CD8-positive, alpha-beta memory T cell (primary cell): ENCODE measurements around the gene RYR2. TPM values are rescaled to one million over a fixed set of nuclear protein-coding genes. Genes with fewer than 3 reads are reported as not detected.
A peak's percentile ranks its signal among the peaks of the same experiment; 100 is the strongest.
"Not testable (repeated sequence)": the region's sequence is repeated elsewhere in the genome, so short reads cannot be mapped to it uniquely, and the experiment has no call there.

Experiments used
- CTCF ChIA-PET: fragments of 350-600 bp; sonication (Branson Sonifier 250); formaldehyde crosslinking; loops from one replicate; lab custom pipeline; 2021; ENCODE audit warnings: antibody characterized with exemption; lab: Charles Lee
- POLR2A ChIA-PET: fragments of 350-600 bp; sonication (Branson Sonifier 250); formaldehyde crosslinking; loops from one replicate; lab custom pipeline; 2021; ENCODE audit warnings: antibody characterized with exemption; lab: Charles Lee
- DNase-seq, 5 donors: peaks; one replicate each; pipeline versions ENCODE4 v3.0.0 to v3.0.0-alpha.2; 2020 to 2022; ENCODE audit warnings: mixed read lengths in 1 of 5
- H3K27ac ChIP-seq: one replicate; pipeline ENCODE4 v1.7.0; 2013; ENCODE audit warnings: low read depth, mild to moderate bottlenecking, low read length, moderate library complexity
- H3K27me3 ChIP-seq: 2 replicates; pipeline ENCODE4 v1.7.0; 2013; ENCODE audit warnings: low read length, mild to moderate bottlenecking; ENCODE audit not compliant: insufficient read depth, poor library complexity, severe bottlenecking
- H3K36me3 ChIP-seq: 2 replicates; pipeline ENCODE4 v1.7.0; 2013; ENCODE audit warnings: mild to moderate bottlenecking, low read length, moderate library complexity; ENCODE audit not compliant: insufficient read depth
- H3K4me1 ChIP-seq: 2 replicates; pipeline ENCODE4 v1.7.0; 2013; ENCODE audit warnings: mild to moderate bottlenecking, low read length, moderate library complexity; ENCODE audit not compliant: insufficient read depth
- H3K4me3 ChIP-seq: 2 replicates; pipeline ENCODE4 v1.7.0; 2013; ENCODE audit warnings: mild to moderate bottlenecking, low read length
- H3K9me3 ChIP-seq: 2 replicates; pipeline ENCODE4 v1.7.0; 2013; ENCODE audit warnings: mild to moderate bottlenecking, low read length
- H3K27ac Mint-ChIP-seq, 8 donors: one replicate each; pipeline ENCODE4 v1.8.0; 2020 to 2021; ENCODE audit warnings: mixed read lengths in 8 of 8, mild to moderate bottlenecking in 6 of 8, inconsistent platforms in 3 of 8, moderate library complexity in 3 of 8
- H3K27me3 Mint-ChIP-seq, 2 donors: one replicate each; pipeline ENCODE4 v1.8.0; 2020 to 2021; ENCODE audit warnings: mixed read lengths in 2 of 2, mild to moderate bottlenecking in 1 of 2, moderate library complexity in 1 of 2
- H3K36me3 Mint-ChIP-seq, 3 donors: one replicate each; pipeline ENCODE4 v1.8.0; 2020 to 2021; ENCODE audit warnings: mixed read lengths in 3 of 3, inconsistent platforms in 1 of 3, mild to moderate bottlenecking in 1 of 3
- H3K4me1 Mint-ChIP-seq, 3 donors: one replicate each; pipeline ENCODE4 v1.8.0; 2020 to 2021; ENCODE audit warnings: mixed read lengths in 3 of 3, inconsistent platforms in 1 of 3, mild to moderate bottlenecking in 1 of 3
- H3K4me3 Mint-ChIP-seq, 7 donors: one replicate each; pipeline ENCODE4 v1.8.0; 2020 to 2021; ENCODE audit warnings: mixed read lengths in 7 of 7, mild to moderate bottlenecking in 6 of 7, moderate library complexity in 4 of 7, inconsistent platforms in 2 of 7
- H3K9me3 Mint-ChIP-seq, 5 donors: one replicate each; pipeline ENCODE4 v1.8.0; 2020 to 2022; ENCODE audit warnings: mixed read lengths in 5 of 5, mild to moderate bottlenecking in 3 of 5, moderate library complexity in 2 of 5, inconsistent platforms in 1 of 5
- polyA plus RNA-seq: library from polyadenylated mRNA; unstranded; fragments of 300-500 nt; fragmentation: Illumina TruSeq; gene quantifications from one replicate; pipeline ENCODE4 v1.2.3, GENCODE V29; 2021
- total RNA-seq, 2 experiments: library from RNA; stranded (reverse); gene quantifications; one replicate each; pipeline ENCODE4 v1.2.3, GENCODE V29; 2021

The RYR2 gene
- total and polyA plus RNA-seq, 3 experiments from 2014 or later, result 0.06 to 0.13 (median 0.11) TPM

- CTCF ChIA-PET, H3K27ac Mint-ChIP-seq, POLR2A ChIA-PET: not testable (repeated sequence)
These were observed 801.5 kb downstream of the RYR2 start for GRCh38 chr1:237843516-237843915.

GRCh38 chr1:237851210-237851845, 809.3 kb downstream of the RYR2 start:
- Mint-ChIP-seq H3K4me1 (no peaks in the 10 kb centered on the region), H3K9me3 (peaks cover 0 to 3% (median 2%) of the 10 kb centered on the region in 5 donors), H3K4me3 (no peak overlapping the region), H3K27ac (no peak overlapping the region), H3K27me3 (no peaks in the 10 kb centered on the region), H3K36me3 (no peaks in the 10 kb centered on the region)
- Histone ChIP-seq H3K36me3 (no peaks in the 10 kb centered on the region), H3K4me1 (no peaks in the 10 kb centered on the region), H3K4me3 (no peak overlapping the region), H3K27me3 (no peaks in the 10 kb centered on the region), H3K27ac (no peak overlapping the region), H3K9me3 (no peaks in the 10 kb centered on the region)
- ChIA-PET POLR2A (no interaction called here), CTCF (no interaction called here)
- DNase-seq, result no peak

More at GRCh38 chr1:237843516-237843915, 801.5 kb downstream of the RYR2 start:
- H3K9me3 ChIP-seq, DNase-seq, H3K4me3 ChIP-seq, H3K4me3 Mint-ChIP-seq, H3K27me3 ChIP-seq, H3K4me1 Mint-ChIP-seq, H3K27ac ChIP-seq, H3K36me3 Mint-ChIP-seq, H3K36me3 ChIP-seq, H3K27me3 Mint-ChIP-seq, H3K4me1 ChIP-seq: not testable (repeated sequence)
- H3K9me3 Mint-ChIP-seq, result peaks cover 0 to 11% (median 4%) of the 10 kb centered on the region in 5 donors

- peaks cover 0 to 3% (median 2%) of the 10 kb centered on the region in 5 donors for H3K9me3 Mint-ChIP-seq
- Histone ChIP-seq H3K27me3 (no peaks in the 10 kb centered on the region), H3K4me1 (no peaks in the 10 kb centered on the region), H3K36me3 (no peaks in the 10 kb centered on the region), H3K4me3 (no peak overlapping the region), H3K27ac (no peak overlapping the region), H3K9me3 (no peaks in the 10 kb centered on the region)
- H3K27me3 Mint-ChIP-seq, result no peaks in the 10 kb centered on the region
- no peaks in the 10 kb centered on the region for H3K4me1 Mint-ChIP-seq
- H3K27ac Mint-ChIP-seq, result no peak overlapping the region
- DNase-seq, result no peak
- H3K36me3 Mint-ChIP-seq, result no peaks in the 10 kb centered on the region
- CTCF ChIA-PET, result no interaction called here
- no peak overlapping the region for H3K4me3 Mint-ChIP-seq
- POLR2A ChIA-PET, result no interaction called here
These were observed 810.4 kb downstream of the RYR2 start for GRCh38 chr1:237852342-237852741.

- H3K27me3 ChIP-seq, result no peaks in the 10 kb centered on the region
- Mint-ChIP-seq H3K4me3 (no peak overlapping the region), H3K27ac (no peak overlapping the region), H3K27me3 (no peaks in the 10 kb centered on the region), H3K9me3 (peaks cover 0 to 2% (median 0%) of the 10 kb centered on the region in 5 donors), H3K4me1 (no peaks in the 10 kb centered on the region), H3K36me3 (no peaks in the 10 kb centered on the region)
- H3K4me1 ChIP-seq, result no peaks in the 10 kb centered on the region
- H3K27ac ChIP-seq, result no peak overlapping the region
- CTCF ChIA-PET, result no interaction called here
- H3K36me3 ChIP-seq, result no peaks in the 10 kb centered on the region
- no peaks in the 10 kb centered on the region for H3K9me3 ChIP-seq
- POLR2A ChIA-PET, result no interaction called here
- no peak for DNase-seq
- no peak overlapping the region for H3K4me3 ChIP-seq
These were observed 815.5 kb downstream of the RYR2 start for GRCh38 chr1:237857455-237857854.

- no peaks in the 10 kb centered on the region for H3K27me3 Mint-ChIP-seq
- Histone ChIP-seq H3K4me1 (no peaks in the 10 kb centered on the region), H3K4me3 (no peak overlapping the region), H3K27me3 (no peaks in the 10 kb centered on the region), H3K9me3 (no peaks in the 10 kb centered on the region), H3K36me3 (no peaks in the 10 kb centered on the region), H3K27ac (no peak overlapping the region)
- no peak for DNase-seq
- peak overlapping the region in 1 of 8 donors; percentile 74 for H3K27ac Mint-ChIP-seq
- peaks cover 0 to 4% (median 0%) of the 10 kb centered on the region in 5 donors for H3K9me3 Mint-ChIP-seq
- ChIA-PET CTCF (no interaction called here), POLR2A (no interaction called here)
- H3K4me3 Mint-ChIP-seq, result no peak overlapping the region
- peaks cover 0 to 2% (median 0%) of the 10 kb centered on the region in 3 donors for H3K4me1 Mint-ChIP-seq
- no peaks in the 10 kb centered on the region for H3K36me3 Mint-ChIP-seq
These were observed 817.0 kb downstream of the RYR2 start for GRCh38 chr1:237858992-237859391.

GRCh38 chr1:237861944-237862343, 820.0 kb downstream of the RYR2 start:
- no peaks in the 10 kb centered on the region for H3K4me1 ChIP-seq
- no peak for DNase-seq
- no peak overlapping the region for H3K27ac ChIP-seq
- no peak overlapping the region for H3K4me3 ChIP-seq
- POLR2A ChIA-PET, result no interaction called here
- no peaks in the 10 kb centered on the region for H3K36me3 ChIP-seq
- no peaks in the 10 kb centered on the region for H3K27me3 Mint-ChIP-seq
- H3K27me3 ChIP-seq, result no peaks in the 10 kb centered on the region
- H3K4me1 Mint-ChIP-seq, result peaks cover 0 to 4% (median 4%) of the 10 kb centered on the region in 3 donors
- H3K9me3 Mint-ChIP-seq, result peaks cover 0 to 4% (median 0%) of the 10 kb centered on the region in 5 donors
- H3K9me3 ChIP-seq, result no peaks in the 10 kb centered on the region
- CTCF ChIA-PET, result no interaction called here
- no peak overlapping the region for H3K4me3 Mint-ChIP-seq
- no peak overlapping the region for H3K27ac Mint-ChIP-seq
- no peaks in the 10 kb centered on the region for H3K36me3 Mint-ChIP-seq

GRCh38 chr1:237863234-237863633, 821.2 kb downstream of the RYR2 start:
- ChIA-PET CTCF (no interaction called here), POLR2A (no interaction called here)
- H3K27ac ChIP-seq, result no peak overlapping the region
- H3K4me1 ChIP-seq, result no peaks in the 10 kb centered on the region
- no peaks in the 10 kb centered on the region for H3K27me3 Mint-ChIP-seq
- no peak overlapping the region for H3K27ac Mint-ChIP-seq
- H3K4me3 ChIP-seq, result no peak overlapping the region
- H3K27me3 ChIP-seq, result no peaks in the 10 kb centered on the region
- H3K36me3 Mint-ChIP-seq, result no peaks in the 10 kb centered on the region
- H3K9me3 ChIP-seq, result no peaks in the 10 kb centered on the region
- DNase-seq, result no peak
- H3K36me3 ChIP-seq, result no peaks in the 10 kb centered on the region
- H3K4me3 Mint-ChIP-seq, result no peak overlapping the region
- peaks cover 0 to 4% (median 4%) of the 10 kb centered on the region in 3 donors for H3K4me1 Mint-ChIP-seq
- H3K9me3 Mint-ChIP-seq, result peaks cover 0 to 2% (median 0%) of the 10 kb centered on the region in 5 donors

GRCh38 chr1:237864338-237865244, 822.6 kb downstream of the RYR2 start:
- CTCF ChIA-PET, result no interaction called here
- DNase-seq, result no peak

More at GRCh38 chr1:237864338-237865244, 822.6 kb downstream of the RYR2 start:
- H3K27me3 Mint-ChIP-seq, result no peaks in the 10 kb centered on the region
- H3K27ac Mint-ChIP-seq, result peak overlapping the region in 1 of 8 donors; percentile 74
- H3K27ac ChIP-seq, result no peak overlapping the region
- H3K9me3 Mint-ChIP-seq, result peaks cover 0 to 2% (median 0%) of the 10 kb centered on the region in 5 donors
- H3K4me1 Mint-ChIP-seq, result peaks cover 0 to 4% (median 4%) of the 10 kb centered on the region in 3 donors
- no peaks in the 10 kb centered on the region for H3K36me3 ChIP-seq
- no peaks in the 10 kb centered on the region for H3K27me3 ChIP-seq
- no peaks in the 10 kb centered on the region for H3K36me3 Mint-ChIP-seq
- peak overlapping the region in 1 of 7 donors; percentile 52 for H3K4me3 Mint-ChIP-seq
- no peaks in the 10 kb centered on the region for H3K9me3 ChIP-seq
- no peak overlapping the region for H3K4me3 ChIP-seq
- H3K4me1 ChIP-seq, result no peaks in the 10 kb centered on the region
- POLR2A ChIA-PET, result no interaction called here
